HepG2 (cell line): Measurements from ENCODE around the gene P3H3. TPM values are rescaled to one million over a fixed set of nuclear protein-coding genes. Genes with fewer than 3 reads are reported as not detected.

ENCODE experiments used
- AGO1 ChIP-seq: fragments of 200-400 bp; formaldehyde crosslinking; IDR thresholded peaks from 2 replicates; pipeline ENCODE4 v1.6.1; 2017; ENCODE audit warnings: mild to moderate bottlenecking, low read depth, low read length, moderate library complexity; ENCODE audit not compliant: poor library complexity, severe bottlenecking
- AGO2 ChIP-seq: fragments of 200-400 bp; formaldehyde crosslinking; optimal IDR thresholded peaks from 2 replicates; pipeline ENCODE3; 2017; ENCODE audit warnings: mild to moderate bottlenecking, low read depth, low read length, moderate library complexity
- ARID5B ChIP-seq: IDR thresholded peaks from 2 replicates; pipeline ENCODE4 v1.4.0; 2020; ENCODE audit warnings: mild to moderate bottlenecking, missing genetic modification reagents
- DMTF1 ChIP-seq: sonication (generic); formaldehyde crosslinking; IDR thresholded peaks from 2 replicates; pipeline ENCODE4 v1.4.0; 2020; ENCODE audit warnings: mild to moderate bottlenecking, missing genetic modification reagents
- DR1 ChIP-seq: sonication (generic); formaldehyde crosslinking; IDR thresholded peaks from 2 replicates; pipeline ENCODE4 v1.8.0; 2021; ENCODE audit warnings: mild to moderate bottlenecking, missing genetic modification reagents, inconsistent platforms
- FOSL1 ChIP-seq: sonication (generic); formaldehyde crosslinking; IDR thresholded peaks from 2 replicates; pipeline ENCODE4 v1.9.0; 2021; ENCODE audit warnings: missing genetic modification reagents, borderline replicate concordance
- KDM4B ChIP-seq: sonication (generic); formaldehyde crosslinking; IDR thresholded peaks from 2 replicates; pipeline ENCODE4 v1.4.0; 2020; ENCODE audit warnings: missing genetic modification reagents
- KLF15 ChIP-seq: sonication (generic); formaldehyde crosslinking; IDR thresholded peaks from 2 replicates; pipeline ENCODE4 v1.8.1; 2023; ENCODE audit warnings: borderline replicate concordance, mild to moderate bottlenecking, inconsistent platforms, missing genetic modification reagents, mixed read lengths
- KMT2A ChIP-seq: sonication (generic); formaldehyde crosslinking; IDR thresholded peaks from 2 replicates; pipeline ENCODE4 v1.4.0; 2020; ENCODE audit warnings: missing genetic modification reagents
- KMT2B ChIP-seq: IDR thresholded peaks from 2 replicates; pipeline ENCODE4 v1.6.1; 2016; ENCODE audit warnings: missing genetic modification reagents, missing compliant biosample characterization
- NFATC3 ChIP-seq: sonication (generic); formaldehyde crosslinking; IDR thresholded peaks from 2 replicates; pipeline ENCODE4 v1.5.1; 2020; ENCODE audit warnings: mild to moderate bottlenecking, missing genetic modification reagents
- NR3C1 ChIP-seq: sonication (generic); formaldehyde crosslinking; IDR thresholded peaks from 2 replicates; pipeline ENCODE4 v1.4.0; 2020; ENCODE audit warnings: missing genetic modification reagents
- PHB2 ChIP-seq: fragments of 450-650 bp; IDR thresholded peaks from 2 replicates; pipeline ENCODE4 v1.6.1; 2018; ENCODE audit not compliant: partially characterized antibody
- PPARG ChIP-seq: conservative IDR thresholded peaks from 2 replicates; pipeline ENCODE4 v1.6.1; 2016; ENCODE audit warnings: missing biosample characterization, missing genetic modification reagents
- RARG ChIP-seq: sonication (generic); formaldehyde crosslinking; IDR thresholded peaks from 2 replicates; pipeline ENCODE4 v1.4.0; 2020; ENCODE audit warnings: low read depth, mild to moderate bottlenecking, missing genetic modification reagents
- RFXAP ChIP-seq: sonication (generic); formaldehyde crosslinking; IDR thresholded peaks from 2 replicates; pipeline ENCODE4 v1.4.0; 2020; ENCODE audit warnings: missing genetic modification reagents, borderline replicate concordance
- SMYD3 ChIP-seq: sonication (generic); formaldehyde crosslinking; IDR thresholded peaks from 2 replicates; pipeline ENCODE4 v1.8.1; 2023; ENCODE audit warnings: mild to moderate bottlenecking, missing genetic modification reagents
- TBP ChIP-seq: sonication (generic); formaldehyde crosslinking; IDR thresholded peaks from 2 replicates; pipeline ENCODE4 v1.5.0; 2020; ENCODE audit warnings: missing genetic modification reagents
- TEAD2 ChIP-seq: sonication (generic); formaldehyde crosslinking; IDR thresholded peaks from 2 replicates; pipeline ENCODE4 v1.9.0; 2021; ENCODE audit warnings: missing genetic modification reagents
- ZC3H4 ChIP-seq: sonication (generic); formaldehyde crosslinking; IDR thresholded peaks from 2 replicates; pipeline ENCODE4 v1.4.0; 2020; ENCODE audit warnings: missing genetic modification reagents, borderline replicate concordance
- ZNF160 ChIP-seq: sonication (generic); formaldehyde crosslinking; IDR thresholded peaks from 2 replicates; pipeline ENCODE4 v1.8.0; 2022; ENCODE audit warnings: mild to moderate bottlenecking, inconsistent platforms, missing genetic modification reagents
- ZNF343 ChIP-seq: sonication (generic); formaldehyde crosslinking; IDR thresholded peaks from 2 replicates; pipeline ENCODE4 v1.4.0; 2020; ENCODE audit warnings: mild to moderate bottlenecking, missing genetic modification reagents
- ZNF362 ChIP-seq: sonication (generic); formaldehyde crosslinking; IDR thresholded peaks from 2 replicates; pipeline ENCODE4 v1.4.0; 2020; ENCODE audit warnings: missing genetic modification reagents, mild to moderate bottlenecking, borderline replicate concordance
- ZNF891 ChIP-seq: sonication (generic); formaldehyde crosslinking; IDR thresholded peaks from 2 replicates; pipeline ENCODE4 v1.5.0; 2020; ENCODE audit warnings: mild to moderate bottlenecking, missing genetic modification reagents
- polyA plus RNA-seq, 8 experiments: library from polyadenylated mRNA; depleted of rRNA in 3 of 8; stranded (reverse) in 7 of 8; unstranded in 1 of 8; fragments of >200 nt; fragmentation: Illumina TruSeq in 4 of 8; extraction: Trizol in 4 of 8; gene quantifications; 2 replicates each; pipeline versions ENCODE4 v1.2.1 to v1.2.3, GENCODE V29; 2011 to 2016; ENCODE audit warnings: low read depth in 4 of 8, missing spikeins in 1 of 8, mixed read lengths in 1 of 8; ENCODE audit not compliant: insufficient read depth in 1 of 8
- total RNA-seq, 5 experiments: library from RNA; depleted of rRNA; stranded (reverse); fragments of >200 nt; fragmentation: Illumina TruSeq; extraction: Trizol; gene quantifications; 2 replicates each; pipeline ENCODE4 v1.2.3, GENCODE V29; 2016; ENCODE audit warnings: low read depth in 1 of 5

Gene P3H3
- total and polyA plus RNA-seq, 2 of the 13 experiments (the other 11 are each of a cell fraction or from before 2014, with no cell fraction given): 20.1 to 20.5 TPM

GRCh38 chr12:6851921-6852650 is 23.9 kb downstream of the P3H3 start, which contains the start of gene USP5 (continued):
- TF ChIP-seq TBP: peak; percentile 99
- TF ChIP-seq DR1 (CRISPR knock-in tag): no peak
- no peak for TF ChIP-seq SMYD3 (CRISPR knock-in tag)
- no peak; the same call in 1 of the 2 replicates for TF ChIP-seq ZNF160 (CRISPR knock-in tag)
- TF ChIP-seq ZC3H4 (CRISPR knock-in tag): peak; percentile 26; the same call in 1 of the 2 replicates
- TF ChIP-seq TEAD2 (CRISPR knock-in tag): no peak
- peak; percentile 56; the same call in 1 of the 2 replicates for TF ChIP-seq RFXAP (CRISPR knock-in tag)
- 0 out of 2 replicates have a peak, but pooled peaks have one; percentile 1 for TF ChIP-seq DMTF1 (CRISPR knock-in tag)
- no peak for TF ChIP-seq FOSL1
- TF ChIP-seq AGO1: peak; percentile 71
- no peak for TF ChIP-seq NR3C1 (CRISPR knock-in tag)
- TF ChIP-seq RARG (CRISPR knock-in tag): no peak
- TF ChIP-seq ZNF891 (CRISPR knock-in tag): peak; percentile 97
- no peak for TF ChIP-seq KDM4B (CRISPR knock-in tag)
- no peak for TF ChIP-seq ZNF362 (CRISPR knock-in tag)
- no peak for TF ChIP-seq NFATC3
- TF ChIP-seq KLF15 (CRISPR knock-in tag): no peak
- no peak for TF ChIP-seq PHB2
- TF ChIP-seq ZNF343 (CRISPR knock-in tag): no peak
- no peak for TF ChIP-seq AGO2
- no peak; the same call in 1 of the 2 replicates for TF ChIP-seq ARID5B (CRISPR knock-in tag)
- no peak for TF ChIP-seq PPARG
- peak; percentile 73 for TF ChIP-seq KMT2B (CRISPR knock-in tag)
- TF ChIP-seq KMT2A (CRISPR knock-in tag): 0 out of 2 replicates have a peak, but pooled peaks have one; percentile 16
